Thoracic aorta (tissue), 2 donors: ENCODE data around the gene CES5A. TPM values are rescaled to one million over a fixed set of nuclear protein-coding genes. Genes with fewer than 3 reads are reported as not detected.
"Not testable (repeated sequence)": the region's sequence is repeated elsewhere in the genome, so short reads cannot be mapped to it uniquely, and the experiment has no call there.

Experiments used
- ATAC-seq: fragments of 150-250 bp; one replicate; pipeline ENCODE4 v1.8.0; 2017; ENCODE audit warnings: low read depth; ENCODE audit not compliant: insufficient number of reproducible peaks, low FRiP score
- DNase-seq: peaks from one replicate; pipeline ENCODE4 v3.0.0-alpha.2; 2020; ENCODE audit warnings: low spot score
- H3K27ac ChIP-seq, 2 donors: fragments of 200-600 bp; sonication (generic); 1 replicate in 1 of 2; 2 replicates in 1 of 2; pipeline ENCODE4 v1.5.1; 2016; ENCODE audit warnings: mild to moderate bottlenecking in 2 of 2, moderate library complexity in 2 of 2
- H3K27me3 ChIP-seq: fragments of 200-600 bp; sonication (generic); replicated peaks from 2 replicates; pipeline ENCODE4 v1.6.0; 2016; ENCODE audit warnings: mild to moderate bottlenecking; ENCODE audit not compliant: insufficient read depth
- H3K36me3 ChIP-seq: fragments of 200-600 bp; sonication (generic); one replicate; pipeline ENCODE4 v1.5.1; 2016
- H3K4me1 ChIP-seq, 2 donors: fragments of 200-600 bp; sonication (generic); 1 replicate in 1 of 2; 2 replicates in 1 of 2; pipeline versions ENCODE4 v1.5.1 to v1.6.0; 2016; ENCODE audit warnings: low read depth in 2 of 2, mild to moderate bottlenecking in 1 of 2; ENCODE audit not compliant: control insufficient read depth in 1 of 2
- H3K4me3 ChIP-seq: fragments of 200-600 bp; sonication (generic); 2 replicates; pipeline ENCODE4 v1.5.1; 2016; ENCODE audit warnings: mild to moderate bottlenecking
- H3K9me3 ChIP-seq: fragments of 200-600 bp; sonication (generic); 2 replicates; pipeline ENCODE4 v1.5.1; 2016
- total RNA-seq, 2 donors: library from RNA; depleted of rRNA; stranded (reverse); fragments of >200 nt; gene quantifications; one replicate each; pipeline versions ENCODE4 v1.1.0 to v1.2.3, GENCODE V29; 2016
- TF ChIP-seq, protein P1 (sequence below): fragments of 200-600 bp; sonication (generic); IDR thresholded peaks from one replicate; pipeline ENCODE4 v1.5.1; 2019; ENCODE audit warnings: antibody characterized with exemption

Gene CES5A
- total RNA-seq, 2 donors from 2014 or later: not detected

DNA sequence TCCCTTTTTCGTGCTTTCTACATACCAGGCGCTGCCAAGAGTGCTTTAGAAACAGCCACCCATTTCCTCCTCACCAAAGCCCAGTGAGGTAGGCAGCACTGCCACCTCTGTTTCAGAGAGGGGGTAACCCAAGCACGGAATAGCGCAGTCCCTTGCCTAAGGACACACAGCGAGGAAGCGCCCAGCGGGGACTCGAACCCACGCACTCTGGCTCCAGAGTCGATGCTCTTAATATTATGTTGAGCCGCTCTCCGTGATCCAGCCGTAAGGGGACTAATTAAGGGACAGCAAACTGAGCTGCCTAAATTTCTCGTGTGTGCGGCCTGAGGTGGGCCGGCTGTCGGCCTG lies 42.8 kb downstream of the CES5A start:
- Histone ChIP-seq H3K4me3 (no peak overlapping the region), H3K27ac (no peak overlapping the region), H3K27me3 (no peaks in the 10 kb centered on the region), H3K4me1 (no peaks in the 10 kb centered on the region), H3K9me3 (no peaks in the 10 kb centered on the region), H3K36me3 (no peaks in the 10 kb centered on the region)
- TF ChIP-seq, protein P1, sequence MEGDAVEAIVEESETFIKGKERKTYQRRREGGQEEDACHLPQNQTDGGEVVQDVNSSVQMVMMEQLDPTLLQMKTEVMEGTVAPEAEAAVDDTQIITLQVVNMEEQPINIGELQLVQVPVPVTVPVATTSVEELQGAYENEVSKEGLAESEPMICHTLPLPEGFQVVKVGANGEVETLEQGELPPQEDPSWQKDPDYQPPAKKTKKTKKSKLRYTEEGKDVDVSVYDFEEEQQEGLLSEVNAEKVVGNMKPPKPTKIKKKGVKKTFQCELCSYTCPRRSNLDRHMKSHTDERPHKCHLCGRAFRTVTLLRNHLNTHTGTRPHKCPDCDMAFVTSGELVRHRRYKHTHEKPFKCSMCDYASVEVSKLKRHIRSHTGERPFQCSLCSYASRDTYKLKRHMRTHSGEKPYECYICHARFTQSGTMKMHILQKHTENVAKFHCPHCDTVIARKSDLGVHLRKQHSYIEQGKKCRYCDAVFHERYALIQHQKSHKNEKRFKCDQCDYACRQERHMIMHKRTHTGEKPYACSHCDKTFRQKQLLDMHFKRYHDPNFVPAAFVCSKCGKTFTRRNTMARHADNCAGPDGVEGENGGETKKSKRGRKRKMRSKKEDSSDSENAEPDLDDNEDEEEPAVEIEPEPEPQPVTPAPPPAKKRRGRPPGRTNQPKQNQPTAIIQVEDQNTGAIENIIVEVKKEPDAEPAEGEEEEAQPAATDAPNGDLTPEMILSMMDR: no peak
- ATAC-seq (no peak), DNase-seq (no peak)

DNA sequence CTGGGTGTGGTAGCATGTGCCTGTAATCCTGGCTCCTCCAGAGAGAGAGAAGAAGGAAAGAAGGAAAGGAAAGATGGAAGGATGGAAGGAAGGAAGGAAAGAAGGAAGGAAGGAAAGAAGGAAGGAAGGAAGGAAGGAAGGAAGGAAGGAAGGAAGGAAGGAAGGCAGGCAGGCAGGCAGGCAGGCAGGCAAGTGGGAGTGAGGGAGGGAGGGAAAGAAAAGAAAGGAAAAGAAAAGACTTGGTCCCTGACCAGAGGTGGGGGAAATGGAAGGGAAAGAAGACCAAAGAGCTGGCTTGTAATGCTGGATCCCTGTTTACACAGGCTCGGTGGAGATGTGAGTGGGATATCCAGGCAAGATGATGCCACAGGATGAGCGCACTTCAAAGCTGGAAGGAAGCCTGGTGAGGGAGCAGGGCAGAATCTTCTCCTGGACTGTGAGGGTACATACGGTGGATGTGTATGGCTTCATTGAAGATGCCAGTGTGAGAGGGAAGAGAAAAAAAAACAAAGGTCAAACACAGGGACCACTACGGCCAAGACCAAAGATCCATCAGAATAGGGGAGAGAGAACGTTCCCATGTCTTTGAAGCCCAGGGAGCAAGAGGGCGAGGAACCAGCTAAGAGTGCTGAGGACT lies 44.4 kb downstream of the CES5A start:
- Histone ChIP-seq H3K27ac (no peak overlapping the region), H3K36me3 (no peaks in the 10 kb centered on the region), H3K9me3 (no peaks in the 10 kb centered on the region), H3K4me3 (no peak overlapping the region), H3K27me3 (no peaks in the 10 kb centered on the region), H3K4me1 (no peaks in the 10 kb centered on the region)
- no peak for DNase-seq
- TF ChIP-seq, protein P1: no peak
- no peak for ATAC-seq

DNA sequence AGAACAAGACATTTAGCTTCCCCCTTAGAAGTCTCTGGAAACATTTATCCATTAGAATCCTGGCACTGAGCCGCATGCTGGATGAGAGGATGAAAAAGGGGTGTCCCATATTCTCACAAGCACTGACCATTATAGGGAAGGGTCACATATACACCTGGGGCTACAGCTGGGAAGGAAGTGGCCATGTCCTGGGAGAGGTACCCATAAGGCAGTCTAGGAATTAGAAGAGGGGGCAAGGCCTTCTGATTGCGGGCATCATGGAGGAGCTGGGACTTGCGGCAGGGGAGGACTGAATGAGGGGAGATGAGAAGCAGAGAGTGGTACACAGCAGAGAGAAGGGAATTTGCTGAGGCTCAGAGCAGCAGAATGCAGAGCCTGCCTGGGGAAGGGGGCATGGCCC lies 45.9 kb downstream of the CES5A start:
- H3K4me3 ChIP-seq, H3K4me1 ChIP-seq, H3K36me3 ChIP-seq, ATAC-seq, DNase-seq, H3K27me3 ChIP-seq, H3K9me3 ChIP-seq, H3K27ac ChIP-seq: not testable (repeated sequence)

DNA sequence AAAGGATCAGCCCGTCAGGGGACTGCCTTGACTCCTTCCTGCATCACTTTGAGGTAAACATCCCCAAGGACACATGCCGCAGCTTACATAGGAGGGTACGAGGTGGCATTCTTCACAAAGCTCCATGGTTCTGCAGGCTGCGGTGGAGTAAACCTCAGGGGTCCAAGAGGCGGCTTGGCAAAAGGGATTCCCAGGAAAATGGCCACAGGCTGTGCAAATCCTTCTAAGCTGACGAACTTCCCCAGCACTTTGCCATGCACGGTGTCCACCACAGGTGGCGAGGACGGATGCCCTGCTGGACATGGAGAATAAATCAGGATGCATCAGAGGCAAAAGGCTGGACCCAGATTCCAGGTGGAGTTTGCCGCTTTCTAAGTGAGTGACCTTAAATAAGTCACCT lies 46.5 kb downstream of the CES5A start:
- Histone ChIP-seq H3K36me3 (no peaks in the 10 kb centered on the region), H3K9me3 (no peaks in the 10 kb centered on the region), H3K27ac (no peak overlapping the region), H3K4me3 (no peak overlapping the region), H3K27me3 (no peaks in the 10 kb centered on the region), H3K4me1 (no peaks in the 10 kb centered on the region)
- no peak for DNase-seq
- no peak for ATAC-seq
- TF ChIP-seq, protein P1: no peak

DNA sequence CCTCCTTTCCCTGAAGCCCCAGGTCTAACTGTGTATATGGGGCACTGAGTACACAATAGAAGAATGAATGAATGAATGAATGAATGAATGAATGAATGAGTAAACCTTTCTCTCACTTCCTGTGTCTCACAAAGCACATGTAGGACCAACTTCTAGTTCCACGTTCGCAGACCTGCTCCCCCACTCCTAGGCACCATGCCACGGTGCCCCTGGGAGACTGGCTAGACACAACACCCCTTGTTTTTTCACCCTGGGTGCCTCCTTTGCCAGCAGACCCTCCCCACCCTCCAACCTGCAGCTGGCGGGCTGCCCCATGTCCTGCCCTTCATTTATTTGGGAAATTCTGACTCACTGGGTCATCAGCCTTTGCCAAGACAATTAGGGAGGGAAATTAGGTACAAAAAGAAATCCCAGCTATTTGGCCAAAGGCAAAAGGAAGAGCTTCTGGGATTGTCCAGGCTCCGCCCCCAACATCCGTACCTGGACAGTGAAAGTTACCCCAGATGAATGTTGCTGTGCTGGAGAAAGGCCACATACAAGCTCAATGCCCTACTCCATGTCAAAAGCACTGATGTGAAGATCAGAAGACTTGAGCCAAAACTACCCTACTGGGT lies 50.0 kb downstream of the CES5A start:
- no peaks in the 10 kb centered on the region for H3K4me1 ChIP-seq
- no peaks in the 10 kb centered on the region for H3K36me3 ChIP-seq
- H3K27me3 ChIP-seq: no peaks in the 10 kb centered on the region
- no peak for DNase-seq
- H3K4me3 ChIP-seq: no peak overlapping the region
- no peak overlapping the region for H3K27ac ChIP-seq
- TF ChIP-seq, protein P1: no peak
- no peaks in the 10 kb centered on the region for H3K9me3 ChIP-seq
- ATAC-seq: no peak
